SK-N-SH (cell line): ENCODE measurements around the gene CYP46A1. TPM values are rescaled to one million over a fixed set of nuclear protein-coding genes. Genes with fewer than 3 reads are reported as not detected.

Experiments
- CTCF ChIA-PET: fragments of 300-600, 350-600 bp; formaldehyde crosslinking; extraction: SDS; loops from one replicate; lab custom pipeline; 2021; lab: Yijun Ruan, JAX
- POLR2A ChIA-PET: fragments of 350-600 bp; sonication (Branson Sonifier 250); formaldehyde crosslinking; extraction: SDS; loops from one replicate; lab custom pipeline; 2020; ENCODE audit warnings: antibody characterized with exemption, inconsistent platforms; lab: Yijun Ruan, JAX
- DNase-seq: peaks from one replicate; pipeline ENCODE4 v3.0.0; 2012
- H2AFZ ChIP-seq: fragments of 200-600 bp; sonication (generic); 2 replicates; pipeline ENCODE4 v1.8.1; 2016; ENCODE audit warnings: antibody characterized with exemption, mild to moderate bottlenecking, low read depth
- H3F3A ChIP-seq: fragments of 200-600 bp; sonication (generic); replicated peaks from 2 replicates; pipeline ENCODE3; 2016; ENCODE audit warnings: antibody characterized with exemption, mild to moderate bottlenecking; ENCODE audit not compliant: insufficient read depth
- H3K27ac ChIP-seq, 2 experiments: fragments of 200-500 bp in 1 of 2; fragments of 200-600 bp in 1 of 2; sonication (Bioruptor generic) in 1 of 2; sonication (generic), shearing (Covaris generic) in 1 of 2; 2 replicates each; pipeline versions ENCODE4 v1.5.1 to v1.6.1; 2014 to 2016; ENCODE audit warnings: low read depth in 2 of 2, inconsistent platforms in 1 of 2, low read length in 1 of 2, mild to moderate bottlenecking in 1 of 2, mixed read lengths in 1 of 2
- H3K27me3 ChIP-seq: fragments of 200-600 bp; sonication (generic), shearing (Covaris generic); 2 replicates; pipeline ENCODE4 v1.6.1; 2016; ENCODE audit warnings: mixed run types; ENCODE audit not compliant: insufficient read depth
- H3K36me3 ChIP-seq, 2 experiments: fragments of 200-500 bp in 1 of 2; fragments of 200-600 bp in 1 of 2; sonication (Bioruptor generic) in 1 of 2; sonication (generic) in 1 of 2; replicated peaks in 1 of 2; 2 replicates each; pipeline versions ENCODE3 to v1.5.1; 2014 to 2016; ENCODE audit warnings: low read length in 1 of 2, mild to moderate bottlenecking in 1 of 2; ENCODE audit not compliant: insufficient read depth in 2 of 2, control insufficient read depth in 1 of 2
- H3K4me1 ChIP-seq, 2 experiments: fragments of 200-500 bp in 1 of 2; fragments of 200-600 bp in 1 of 2; sonication (Bioruptor generic) in 1 of 2; sonication (generic), shearing (Covaris generic) in 1 of 2; 2 replicates each; pipeline versions ENCODE4 v1.5.1 to v1.6.1; 2014 to 2016; ENCODE audit warnings: low read depth in 1 of 2, low read length in 1 of 2, mixed run types in 1 of 2; ENCODE audit not compliant: insufficient read depth in 2 of 2, control insufficient read depth in 1 of 2
- H3K4me2 ChIP-seq: fragments of 200-600 bp; sonication (generic), shearing (Covaris generic); 2 replicates; pipeline ENCODE4 v1.6.1; 2017; ENCODE audit warnings: mixed run types
- H3K4me3 ChIP-seq, 2 experiments: fragments of 200-500 bp in 1 of 2; fragments of 200-600 bp in 1 of 2; sonication (Bioruptor generic) in 1 of 2; sonication (generic), shearing (Covaris generic) in 1 of 2; 2 replicates each; pipeline versions ENCODE4 v1.5.1 to v1.8.1; 2014 to 2016; ENCODE audit warnings: low read depth in 2 of 2, inconsistent platforms in 1 of 2, low read length in 1 of 2, mild to moderate bottlenecking in 1 of 2, mixed read lengths in 1 of 2, moderate library complexity in 1 of 2
- H3K79me2 ChIP-seq: fragments of 200-600 bp; sonication (generic); 2 replicates; pipeline ENCODE4 v1.8.1; 2017; ENCODE audit warnings: mild to moderate bottlenecking; ENCODE audit not compliant: insufficient read depth
- H3K9ac ChIP-seq: fragments of 200-600 bp; sonication (generic); 2 replicates; pipeline ENCODE4 v1.6.1; 2017; ENCODE audit warnings: mixed run types
- H3K9me2 ChIP-seq: fragments of 200-600 bp; sonication (generic); 2 replicates; pipeline ENCODE4 v1.6.1; 2017; ENCODE audit warnings: mixed run types
- H3K9me3 ChIP-seq: fragments of 200-600 bp; sonication (generic); 2 replicates; pipeline ENCODE4 v1.6.1; 2017; ENCODE audit warnings: mixed run types, mild to moderate bottlenecking, moderate library complexity
- H4K20me1 ChIP-seq: fragments of 200-600 bp; sonication (generic); 2 replicates; pipeline ENCODE4 v1.6.1; 2017; ENCODE audit warnings: mild to moderate bottlenecking, mixed run types; ENCODE audit not compliant: insufficient read depth
- FOSL2 ChIP-seq: IDR thresholded peaks from 2 replicates; pipeline ENCODE4 v1.4.0; 2012; ENCODE audit warnings: low read depth, mild to moderate bottlenecking, moderate library complexity, borderline replicate concordance
- JUND ChIP-seq: IDR thresholded peaks from 2 replicates; pipeline ENCODE4 v1.4.0; 2012
- NFIC ChIP-seq: IDR thresholded peaks from 2 replicates; pipeline ENCODE4 v1.4.0; 2012; ENCODE audit warnings: borderline replicate concordance
- RFX5 ChIP-seq: IDR thresholded peaks from 2 replicates; pipeline ENCODE4 v1.6.1; 2012; ENCODE audit warnings: mild to moderate bottlenecking, improper control_type of control experiment, low read length
- RXRA ChIP-seq: IDR thresholded peaks from 2 replicates; pipeline ENCODE4 v1.4.0; 2012; ENCODE audit warnings: low read depth, mild to moderate bottlenecking, borderline replicate concordance
- TAF1 ChIP-seq: IDR thresholded peaks from 2 replicates; pipeline ENCODE4 v1.6.1; 2012; ENCODE audit warnings: low read depth, mild to moderate bottlenecking, low read length, moderate library complexity, borderline replicate concordance
- ZBTB33 ChIP-seq: IDR thresholded peaks from 2 replicates; pipeline ENCODE4 v1.4.0; 2012; ENCODE audit warnings: low read depth, borderline replicate concordance
- WGBS: methylation state at CpG from one replicate; pipeline ENCODE4 v1.1.6; 2017; ENCODE audit warnings: low lambda C conversion rate; 5-methylcytosine and 5-hydroxymethylcytosine counted together
- polyA plus RNA-seq, 3 experiments: library from polyadenylated mRNA; depleted of rRNA; stranded (reverse); fragments of >200 nt; gene quantifications; 2 replicates each; pipeline ENCODE4 v1.2.3, GENCODE V29; 2012
- TF ChIP-seq, protein P1 (sequence below): IDR thresholded peaks from 2 replicates; pipeline ENCODE4 v1.6.1; 2012; ENCODE audit warnings: mild to moderate bottlenecking, low read depth, low read length, moderate library complexity

Gene CYP46A1
- polyA plus RNA-seq, 1 of the 3 experiments (the other 2 are of a cell fraction) = 0.30 TPM

GRCh38 chr14:99668307-99669295 lies 15.5 kb upstream of the CYP46A1 start:
- no peak overlapping the region for H3K27ac ChIP-seq
- peaks cover 0 to 7% of the 10 kb centered on the region in 2 experiments; a peak in 1 of 4 replicates for H3K4me1 ChIP-seq
- no peaks in the 10 kb centered on the region for H3F3A ChIP-seq
- no peaks in the 10 kb centered on the region for H3K9me3 ChIP-seq
- no peak overlapping the region for H3K4me2 ChIP-seq
- CTCF ChIA-PET = interaction anchor here (0.8 to 1.2 kb wide), 2 partner anchors 14 to 217 kb away, joined by 4 to 8 read pairs; no protein-coding TSS in a partner anchor
- DNase-seq = no peak
- no peaks in the 10 kb centered on the region for H4K20me1 ChIP-seq
- 88% methylated on average over 23 of the region's 27 CpGs for WGBS
- TF ChIP-seq, protein P1, sequence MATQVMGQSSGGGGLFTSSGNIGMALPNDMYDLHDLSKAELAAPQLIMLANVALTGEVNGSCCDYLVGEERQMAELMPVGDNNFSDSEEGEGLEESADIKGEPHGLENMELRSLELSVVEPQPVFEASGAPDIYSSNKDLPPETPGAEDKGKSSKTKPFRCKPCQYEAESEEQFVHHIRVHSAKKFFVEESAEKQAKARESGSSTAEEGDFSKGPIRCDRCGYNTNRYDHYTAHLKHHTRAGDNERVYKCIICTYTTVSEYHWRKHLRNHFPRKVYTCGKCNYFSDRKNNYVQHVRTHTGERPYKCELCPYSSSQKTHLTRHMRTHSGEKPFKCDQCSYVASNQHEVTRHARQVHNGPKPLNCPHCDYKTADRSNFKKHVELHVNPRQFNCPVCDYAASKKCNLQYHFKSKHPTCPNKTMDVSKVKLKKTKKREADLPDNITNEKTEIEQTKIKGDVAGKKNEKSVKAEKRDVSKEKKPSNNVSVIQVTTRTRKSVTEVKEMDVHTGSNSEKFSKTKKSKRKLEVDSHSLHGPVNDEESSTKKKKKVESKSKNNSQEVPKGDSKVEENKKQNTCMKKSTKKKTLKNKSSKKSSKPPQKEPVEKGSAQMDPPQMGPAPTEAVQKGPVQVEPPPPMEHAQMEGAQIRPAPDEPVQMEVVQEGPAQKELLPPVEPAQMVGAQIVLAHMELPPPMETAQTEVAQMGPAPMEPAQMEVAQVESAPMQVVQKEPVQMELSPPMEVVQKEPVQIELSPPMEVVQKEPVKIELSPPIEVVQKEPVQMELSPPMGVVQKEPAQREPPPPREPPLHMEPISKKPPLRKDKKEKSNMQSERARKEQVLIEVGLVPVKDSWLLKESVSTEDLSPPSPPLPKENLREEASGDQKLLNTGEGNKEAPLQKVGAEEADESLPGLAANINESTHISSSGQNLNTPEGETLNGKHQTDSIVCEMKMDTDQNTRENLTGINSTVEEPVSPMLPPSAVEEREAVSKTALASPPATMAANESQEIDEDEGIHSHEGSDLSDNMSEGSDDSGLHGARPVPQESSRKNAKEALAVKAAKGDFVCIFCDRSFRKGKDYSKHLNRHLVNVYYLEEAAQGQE = no peak
- TF ChIP-seq RFX5 = no peak
- no peak for TF ChIP-seq FOSL2
- TF ChIP-seq JUND = no peak
- TF ChIP-seq ZBTB33 = no peak
- no peak for TF ChIP-seq NFIC
- no peak for TF ChIP-seq RXRA
- TF ChIP-seq TAF1 = no peak
- no peak overlapping the region for H3K4me3 ChIP-seq
- H3K9ac ChIP-seq = no peak overlapping the region
- POLR2A ChIA-PET = no interaction called here
- no peaks in the 10 kb centered on the region for H3K79me2 ChIP-seq
- H3K27me3 ChIP-seq = no peaks in the 10 kb centered on the region
- H3K9me2 ChIP-seq = no peaks in the 10 kb centered on the region
- H2AFZ ChIP-seq = no peak overlapping the region
- H3K36me3 ChIP-seq = no peaks in the 10 kb centered on the region
